ENCODE data around the gene DLG2.
"Not testable (repeated sequence)": the region's sequence is repeated elsewhere in the genome, so short reads cannot be mapped to it uniquely, and the experiment has no call there.

The DLG2 gene

DNA sequence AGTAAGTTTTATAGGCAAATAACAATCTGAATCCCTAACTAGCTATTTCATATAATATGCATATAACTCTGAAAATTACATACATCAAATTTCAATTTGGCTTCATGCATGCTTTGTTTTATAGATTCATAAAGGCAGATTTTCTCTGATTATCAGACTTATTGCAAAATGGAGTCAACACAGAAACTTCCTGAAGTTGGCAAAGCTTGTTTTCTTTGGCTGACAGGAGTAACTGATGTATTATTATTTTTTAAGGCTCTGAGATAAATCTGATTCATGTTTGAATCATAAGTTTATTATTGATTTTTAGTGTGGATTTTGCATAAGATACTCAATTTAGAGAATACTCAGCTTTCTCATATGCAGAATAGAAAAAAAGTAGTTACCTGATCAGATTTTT, 1984.6 kb downstream of the DLG2 start:
- no peak for DNase-seq

DNA sequence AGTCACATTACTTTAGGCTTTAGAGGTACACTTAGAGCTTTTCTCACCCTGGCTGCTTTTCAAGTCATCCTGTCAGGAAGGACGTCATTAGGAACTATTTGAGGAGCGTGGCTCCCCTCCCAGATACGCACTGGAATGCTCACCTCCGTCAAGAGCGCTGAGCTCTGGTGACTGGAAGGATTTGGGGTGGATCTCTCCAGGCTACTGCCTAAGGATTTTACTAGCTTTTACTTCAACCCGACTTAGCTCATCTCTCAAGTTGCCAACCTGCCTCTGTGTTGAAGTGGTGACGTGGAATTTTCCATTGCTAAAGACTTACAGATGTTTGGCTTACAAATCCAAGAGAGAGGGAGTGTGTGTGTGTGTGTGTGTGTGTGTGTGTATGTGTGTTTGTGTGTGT, 1985.6 kb downstream of the DLG2 start:
- no peak for DNase-seq

DNA sequence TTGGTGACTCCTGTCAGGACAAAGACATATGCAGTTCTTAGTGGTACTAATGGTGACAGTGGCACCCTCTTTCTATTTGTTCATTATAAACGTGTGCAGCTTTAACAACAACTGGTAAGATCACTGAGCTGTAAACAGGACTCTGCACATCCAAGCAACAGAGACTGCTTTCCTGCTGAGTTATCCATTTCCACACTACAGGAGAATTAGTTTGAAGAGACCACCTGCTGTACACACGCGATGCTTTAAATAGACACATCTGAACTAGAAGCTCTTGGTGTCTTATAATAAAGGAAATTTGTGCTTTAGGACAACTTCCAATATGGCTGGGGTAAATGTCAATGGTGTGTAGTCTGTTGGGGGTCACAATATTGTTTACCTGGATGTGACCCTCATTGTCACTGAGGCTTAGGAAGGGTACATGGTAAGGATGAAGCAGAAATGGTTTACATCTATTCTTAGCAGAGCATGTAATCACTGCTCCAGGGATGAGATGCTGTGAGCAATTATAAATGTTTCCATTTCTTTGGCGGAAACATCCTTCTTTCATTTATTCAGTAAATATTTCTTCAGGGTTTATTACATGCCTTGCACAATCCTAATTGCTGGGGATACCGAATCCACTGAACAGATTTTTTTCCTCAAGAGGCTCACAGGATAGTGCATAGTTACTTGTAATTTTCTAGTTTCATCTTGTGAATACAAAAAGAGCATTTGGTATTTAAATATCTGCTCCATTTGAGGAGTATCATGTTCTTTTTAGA, 1987.0 kb downstream of the DLG2 start:
- DNase-seq, result peak in 1 of 2 experiments; percentile 64

DNA sequence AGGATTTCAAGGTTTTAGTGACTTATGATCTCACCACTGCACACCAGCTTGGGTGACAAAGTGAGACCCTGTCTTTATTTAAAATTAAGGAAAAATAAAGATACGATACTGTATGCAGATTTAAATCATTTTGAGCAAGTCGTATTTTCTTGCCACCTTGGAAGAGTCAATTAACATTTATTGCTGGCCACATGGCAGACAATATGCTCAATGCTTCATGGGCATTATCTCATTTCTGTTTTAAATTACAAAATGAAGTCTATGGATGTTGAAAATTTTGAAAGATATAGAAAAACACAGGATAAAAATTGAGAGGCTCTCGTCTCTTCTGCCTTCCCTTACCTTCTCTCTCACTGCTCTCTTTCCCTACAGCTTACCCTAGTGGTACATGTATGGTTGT, 1992.0 kb downstream of the DLG2 start:
- no peak for DNase-seq

DNA sequence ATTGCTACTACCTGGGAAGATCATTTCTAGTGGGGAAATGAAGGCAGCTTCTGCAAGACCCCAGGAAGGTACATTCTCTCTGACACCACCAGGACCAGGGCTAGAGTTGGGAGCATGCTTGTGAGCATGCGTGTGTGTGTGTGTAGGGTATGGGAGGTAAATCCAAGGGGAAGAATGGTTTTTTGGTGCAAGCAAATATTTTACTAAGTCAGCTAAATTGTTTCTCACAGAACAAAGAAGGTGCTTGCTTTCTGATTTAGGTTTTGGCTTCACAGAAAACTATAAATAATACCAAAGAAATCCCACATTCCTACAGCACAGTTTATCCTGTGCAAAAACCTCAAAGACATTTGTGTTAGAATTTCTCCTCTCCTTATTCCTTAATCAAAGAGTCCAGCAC, 1996.9 kb downstream of the DLG2 start:
- no peak for DNase-seq

DNA sequence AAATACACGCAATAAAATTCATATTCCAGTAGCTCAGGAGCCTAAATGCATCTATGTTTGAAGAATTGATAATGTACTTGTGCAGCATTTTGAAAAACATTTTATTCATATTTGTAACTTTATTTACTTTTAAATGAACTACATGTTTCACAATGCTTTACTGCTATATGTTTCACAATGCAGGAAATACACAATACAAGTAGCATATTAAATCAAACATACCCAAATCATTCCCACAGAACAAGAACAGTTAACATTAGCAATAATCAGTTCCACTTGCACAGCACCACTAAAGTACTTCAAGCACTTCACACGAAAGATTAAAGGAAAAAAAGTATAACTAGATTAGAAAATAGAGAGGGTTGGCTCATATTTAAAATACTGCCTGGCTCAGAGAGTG, 1997.4 kb downstream of the DLG2 start:
- DNase-seq, result no peak

DNA sequence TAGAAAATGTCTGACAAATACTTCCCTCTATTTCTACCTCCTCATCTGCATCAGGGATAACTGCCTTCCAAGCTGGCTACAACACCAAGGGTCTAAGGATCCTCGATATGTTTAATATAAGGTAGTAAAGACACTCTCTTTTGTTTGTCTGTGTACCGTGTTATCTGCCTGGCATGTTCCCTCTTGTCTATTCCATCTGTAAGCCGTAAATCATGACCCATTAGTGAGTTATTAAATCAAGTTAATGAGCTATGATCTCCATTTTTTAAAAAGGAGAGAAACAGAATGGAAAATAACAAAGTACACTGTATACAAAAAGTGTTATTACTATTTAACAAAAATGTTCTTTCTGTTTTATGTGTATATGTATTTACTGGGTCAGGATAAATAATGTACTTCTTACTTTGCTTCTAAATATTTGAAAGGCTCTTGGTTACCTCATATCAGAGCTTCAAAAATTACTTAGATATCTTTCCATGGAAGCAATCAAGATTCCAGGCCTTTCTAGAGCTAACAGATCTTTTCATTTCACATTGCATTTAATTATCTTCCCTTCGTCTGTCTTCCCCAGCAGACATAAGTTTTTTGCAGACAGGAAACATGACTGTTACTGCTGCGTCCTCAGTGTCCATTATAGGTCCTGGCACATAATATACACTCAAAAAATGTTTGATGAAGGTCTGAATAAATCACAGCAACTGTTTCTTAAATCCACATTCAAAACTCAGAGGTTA, 1998.4 kb downstream of the DLG2 start:
- no peak for DNase-seq

DNA sequence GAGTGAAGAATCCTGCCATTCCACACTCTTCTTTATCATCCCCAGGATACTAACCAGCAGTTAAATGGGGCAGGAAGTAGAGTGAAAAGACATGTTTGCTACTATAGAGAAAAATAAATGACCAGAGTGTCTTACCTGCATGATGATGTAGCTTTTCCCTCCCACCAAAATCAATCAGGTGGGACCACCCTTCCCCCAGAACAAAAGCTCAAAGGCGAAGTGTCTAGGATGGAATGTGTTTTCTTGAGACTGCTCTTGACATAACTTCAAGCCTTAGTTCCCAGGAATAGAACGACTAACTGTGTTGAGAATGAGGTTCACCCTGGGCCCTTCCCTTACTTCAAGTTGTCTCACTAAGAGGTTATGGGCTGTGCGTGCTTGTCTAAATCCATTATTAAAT, 2001.8 kb downstream of the DLG2 start:
- no peak for DNase-seq

DNA sequence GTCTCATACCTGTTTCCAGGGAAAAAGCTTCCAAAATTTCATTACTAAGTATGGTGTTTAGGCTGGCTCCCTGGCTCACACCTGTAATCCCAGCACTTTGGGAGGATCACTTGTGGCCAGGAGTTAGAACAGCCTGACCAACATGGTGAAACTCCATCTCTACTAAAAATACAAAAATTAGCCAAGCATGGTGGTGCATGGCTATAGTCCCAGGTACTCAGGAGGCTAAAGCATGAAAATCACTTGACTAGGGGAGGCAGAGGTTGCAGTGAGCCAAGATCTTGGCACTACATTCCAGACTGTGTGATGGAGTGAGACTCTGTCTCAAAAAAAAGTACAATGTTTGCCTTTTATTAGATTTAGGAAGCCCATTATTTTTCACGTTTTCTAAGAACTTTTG, 2009.5 kb downstream of the DLG2 start:
- no peak for DNase-seq

DNA sequence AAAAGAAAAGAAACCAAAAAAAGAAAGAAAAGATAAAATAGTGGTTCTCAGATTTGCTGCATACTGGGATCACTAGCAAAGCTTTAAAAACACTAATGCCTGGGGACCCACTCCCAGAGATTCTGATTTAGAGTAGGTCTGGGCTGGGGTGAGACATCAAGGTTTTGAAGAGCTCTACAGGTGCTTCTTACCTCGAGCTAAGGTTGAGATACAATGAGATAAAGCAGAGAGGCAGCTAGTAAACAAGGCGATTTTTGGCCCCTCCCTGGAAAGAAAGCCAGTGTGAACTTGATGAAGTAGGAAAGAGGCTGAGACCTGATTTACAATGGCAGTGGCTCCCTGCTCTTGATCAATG, 2013.4 kb downstream of the DLG2 start:
- DNase-seq, result no peak

DNA sequence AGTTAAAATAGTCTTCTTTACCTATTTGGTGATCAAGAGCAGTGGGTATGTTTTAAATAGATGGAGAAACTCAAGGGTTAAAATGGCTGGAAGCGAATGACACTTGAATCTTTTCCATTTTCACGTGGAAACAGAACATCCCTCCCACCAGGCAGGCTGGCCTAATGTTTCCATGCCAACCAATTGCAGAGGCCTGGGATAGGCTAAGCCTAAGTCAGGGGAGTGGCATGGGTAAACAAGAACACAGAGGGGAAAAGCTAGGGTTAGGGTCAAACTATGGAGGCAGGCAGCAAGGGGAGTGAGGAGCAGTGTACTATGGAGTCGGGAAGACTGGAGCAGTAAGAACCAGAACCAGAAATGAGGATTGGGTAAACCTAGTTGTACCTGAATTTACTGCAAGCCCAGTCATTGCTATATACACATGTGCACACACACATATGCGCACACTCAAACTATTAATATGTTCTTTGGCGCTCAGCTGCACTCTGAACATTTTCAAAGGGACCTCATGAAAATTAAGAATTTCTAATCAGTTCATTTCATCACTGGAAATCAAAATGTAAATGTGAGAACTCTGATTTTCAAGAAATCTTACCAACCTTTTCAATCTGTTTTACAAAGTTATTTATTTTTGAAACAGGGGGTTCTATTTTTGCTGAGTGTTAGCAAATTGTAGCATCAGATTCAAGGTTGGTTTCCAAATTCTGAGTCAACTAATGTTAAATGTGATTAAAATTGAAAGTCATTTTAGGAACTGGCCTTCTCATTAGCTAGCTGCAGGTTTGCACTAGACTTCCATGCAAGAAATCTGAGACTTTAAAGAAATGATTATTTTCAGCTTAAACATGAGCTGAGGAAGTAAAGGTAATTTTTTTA, 2014.0 kb downstream of the DLG2 start:
- peak; percentile 19 to 39 for DNase-seq

DNA sequence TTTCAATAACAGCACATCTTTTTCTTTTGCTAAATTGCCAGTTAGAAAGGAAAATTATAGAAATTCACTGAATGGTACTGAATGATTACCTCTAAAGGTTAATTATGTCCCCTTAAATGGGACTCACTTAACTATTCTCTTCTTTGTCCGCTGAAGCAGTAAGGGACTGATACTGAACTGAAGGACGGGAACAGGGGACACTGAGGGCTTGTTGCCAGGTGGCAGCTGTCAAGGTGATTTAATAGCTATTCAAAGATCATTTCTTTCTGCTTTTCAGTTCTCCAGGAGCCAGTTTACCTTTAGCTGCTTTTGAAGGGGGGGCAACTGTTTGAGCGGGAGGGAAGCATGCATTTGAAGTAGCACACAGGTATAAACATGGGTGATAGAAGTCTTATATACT, 2015.5 kb downstream of the DLG2 start:
- peak; percentile 86 to 99 for DNase-seq

DNA sequence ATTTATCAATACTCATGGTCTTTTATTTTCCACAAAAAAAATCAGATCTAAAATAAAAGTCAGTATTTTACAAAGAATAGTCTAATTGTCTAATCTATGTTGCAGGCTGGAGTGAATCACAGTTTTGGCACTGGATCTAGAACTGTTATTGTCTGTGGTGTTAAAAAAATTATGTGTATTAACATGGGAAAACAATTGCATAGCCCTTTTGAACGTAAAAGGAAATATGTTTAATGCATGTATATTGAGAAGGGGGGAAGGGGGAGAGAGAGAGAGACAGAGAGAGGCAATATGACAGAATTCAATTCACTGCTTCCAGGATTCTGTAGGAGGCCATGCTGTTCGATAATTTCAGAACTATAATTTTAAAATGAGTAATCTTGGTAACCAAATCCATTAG, 2016.1 kb downstream of the DLG2 start:
- DNase-seq, result no peak

DNA sequence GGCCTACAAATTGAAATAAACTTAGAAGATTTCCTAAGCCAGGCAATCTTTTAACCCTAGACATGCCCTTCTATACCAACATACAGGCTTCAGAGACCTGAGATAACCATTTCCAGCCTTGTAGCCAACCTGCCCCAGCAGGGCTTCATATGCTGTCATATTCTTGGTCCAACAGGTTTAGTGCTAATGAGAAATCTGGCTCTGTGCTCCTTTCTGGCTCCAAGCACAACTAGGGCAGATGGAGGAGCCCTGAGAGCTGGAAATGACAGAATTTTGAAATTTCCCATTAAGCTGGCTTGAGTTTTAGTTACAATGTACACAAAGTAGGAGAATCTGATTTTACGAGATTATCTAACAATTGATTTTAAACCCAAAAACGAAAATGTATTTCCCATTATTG, 2018.0 kb downstream of the DLG2 start:
- DNase-seq, result no peak

DNA sequence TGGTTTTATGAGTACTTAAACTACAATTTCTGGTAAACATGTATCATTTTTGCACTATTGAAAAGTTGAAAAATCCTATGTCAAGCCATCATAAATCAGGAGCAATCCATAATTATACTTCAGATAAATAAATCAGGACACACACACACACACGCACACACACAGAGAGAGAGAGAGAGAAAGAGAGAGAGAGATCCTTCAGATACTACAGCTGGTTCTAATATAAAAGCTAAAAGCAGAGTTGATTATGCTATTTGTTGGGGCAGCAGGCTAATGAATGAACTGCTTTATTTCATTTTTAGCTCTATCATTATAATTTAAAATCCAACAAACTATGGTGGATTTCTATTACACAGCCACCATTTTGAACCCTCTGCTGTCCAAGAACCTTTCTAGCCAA, 2018.6 kb downstream of the DLG2 start:
- DNase-seq, result no peak

DNA sequence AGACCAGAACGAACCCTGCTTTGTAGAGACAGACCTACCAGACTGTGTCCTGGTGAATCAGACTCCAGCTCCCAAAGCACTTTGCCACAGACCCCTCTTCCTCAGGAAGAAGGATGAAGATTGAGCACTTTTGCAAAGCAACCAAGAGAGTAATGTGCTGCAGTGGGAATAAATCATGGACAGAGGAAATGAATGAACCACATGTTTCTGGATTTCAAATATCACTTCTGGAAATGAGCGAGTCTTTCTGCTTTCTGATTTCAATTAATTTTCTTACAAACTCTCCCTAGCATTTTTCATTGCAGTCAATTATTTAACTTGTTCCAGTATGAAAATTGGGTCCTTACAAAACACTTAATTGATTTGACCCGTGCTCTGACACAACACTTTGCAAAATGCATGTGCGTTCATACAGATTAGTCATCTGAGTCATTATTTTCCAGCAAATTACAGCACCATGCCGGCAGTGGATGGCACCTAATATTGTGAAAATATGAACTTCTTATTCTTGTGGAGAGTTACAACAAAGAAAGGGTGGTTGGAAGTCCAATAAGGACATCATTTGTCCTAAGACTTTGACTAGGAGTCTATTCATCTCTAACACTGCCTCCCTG, 2025.1 kb downstream of the DLG2 start:
- DNase-seq, result no peak

DNA sequence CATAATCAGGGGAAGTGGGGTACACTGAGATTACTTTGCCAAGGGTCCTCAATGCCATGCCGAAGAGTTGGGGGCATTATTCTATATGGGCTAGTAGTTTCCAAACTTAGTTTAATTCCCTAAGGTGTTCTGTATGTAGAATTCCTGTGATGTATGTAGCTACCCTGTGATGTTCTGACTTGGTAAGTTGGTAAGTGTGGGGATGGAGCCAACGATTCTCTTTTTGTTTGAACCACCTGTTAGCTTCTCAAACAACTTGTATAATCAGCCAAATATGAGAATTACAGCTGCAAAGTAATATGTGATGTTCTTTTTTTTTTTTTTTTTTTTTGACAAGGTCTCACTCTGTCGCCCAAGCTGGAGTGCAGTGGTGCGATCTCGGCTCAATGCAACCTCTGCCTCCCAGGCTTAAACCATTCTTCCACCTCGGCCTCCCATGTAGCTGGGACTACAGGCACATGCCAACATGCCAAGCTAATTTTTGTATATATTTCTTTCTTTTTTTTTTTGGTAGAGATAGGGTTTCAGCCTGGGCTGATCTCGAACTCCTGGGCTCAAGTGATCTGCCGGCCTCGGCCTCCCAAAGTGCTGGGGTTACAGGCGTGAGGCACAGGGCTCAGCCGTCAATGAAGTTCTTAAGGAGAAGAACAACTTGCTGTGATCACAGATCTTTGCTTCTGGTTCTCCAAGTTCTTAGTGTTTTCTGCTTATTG, 2025.8 kb downstream of the DLG2 start:
- DNase-seq, result no peak

DNA sequence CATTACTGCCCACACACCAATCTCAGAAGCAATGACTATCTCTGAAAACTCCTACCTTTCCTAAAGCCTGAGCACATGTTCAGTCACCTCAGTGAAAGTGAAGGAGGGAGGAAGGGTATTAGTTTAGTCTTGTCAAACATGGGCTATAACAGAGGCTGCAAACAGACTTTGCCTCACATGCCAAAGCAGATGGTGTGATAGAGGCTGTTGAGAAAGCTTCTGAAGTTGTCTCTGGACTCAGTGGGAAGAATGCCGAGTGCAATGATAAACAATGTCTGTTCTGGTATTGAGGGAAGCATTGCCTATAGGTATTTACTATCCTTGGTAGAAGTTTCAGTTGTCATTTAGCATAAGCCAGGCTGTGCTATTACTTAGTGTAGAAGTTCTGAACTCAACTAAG, 2026.5 kb downstream of the DLG2 start:
- no peak for DNase-seq

DNA sequence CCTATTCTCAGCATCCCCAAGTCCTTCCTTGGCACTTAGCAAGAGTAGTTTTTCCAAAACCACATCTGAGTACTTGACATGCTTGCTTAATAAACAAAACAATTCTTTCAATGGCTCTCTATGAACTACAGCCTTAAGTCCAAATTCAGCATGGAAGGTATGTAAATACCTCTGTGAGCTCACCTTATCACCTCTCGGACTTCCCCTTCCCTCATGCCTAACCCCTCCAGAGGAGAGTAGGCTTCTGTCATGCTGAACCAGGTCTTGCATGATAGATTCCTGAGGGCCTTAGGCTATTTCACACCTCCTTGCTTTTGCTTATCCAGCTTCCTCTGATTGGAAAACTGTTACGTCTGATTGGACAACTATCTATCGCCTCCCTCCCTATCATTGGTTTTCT, 2028.1 kb downstream of the DLG2 start:
- DNase-seq, result no peak

DNA sequence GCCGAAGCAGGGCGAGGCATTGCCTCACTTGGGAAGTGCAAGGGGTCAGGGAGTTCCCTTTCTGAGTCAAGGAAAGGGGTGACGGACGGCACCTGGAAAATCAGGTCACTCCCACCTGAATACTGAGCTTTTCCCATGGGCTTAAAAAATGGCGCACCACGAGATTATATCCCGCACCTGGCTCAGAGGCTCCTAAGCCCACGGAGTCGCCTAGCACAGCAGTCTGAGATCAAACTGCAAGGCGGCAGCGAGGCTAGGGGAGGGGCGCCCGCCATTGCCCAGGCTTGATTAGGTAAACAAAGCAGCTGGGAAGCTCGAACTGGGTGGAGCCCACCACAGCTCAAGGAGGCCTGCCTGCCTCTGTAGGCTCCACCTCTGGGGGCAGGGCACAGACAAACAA, 2039.3 kb downstream of the DLG2 start:
- DNase-seq, result not testable (repeated sequence)

DNA sequence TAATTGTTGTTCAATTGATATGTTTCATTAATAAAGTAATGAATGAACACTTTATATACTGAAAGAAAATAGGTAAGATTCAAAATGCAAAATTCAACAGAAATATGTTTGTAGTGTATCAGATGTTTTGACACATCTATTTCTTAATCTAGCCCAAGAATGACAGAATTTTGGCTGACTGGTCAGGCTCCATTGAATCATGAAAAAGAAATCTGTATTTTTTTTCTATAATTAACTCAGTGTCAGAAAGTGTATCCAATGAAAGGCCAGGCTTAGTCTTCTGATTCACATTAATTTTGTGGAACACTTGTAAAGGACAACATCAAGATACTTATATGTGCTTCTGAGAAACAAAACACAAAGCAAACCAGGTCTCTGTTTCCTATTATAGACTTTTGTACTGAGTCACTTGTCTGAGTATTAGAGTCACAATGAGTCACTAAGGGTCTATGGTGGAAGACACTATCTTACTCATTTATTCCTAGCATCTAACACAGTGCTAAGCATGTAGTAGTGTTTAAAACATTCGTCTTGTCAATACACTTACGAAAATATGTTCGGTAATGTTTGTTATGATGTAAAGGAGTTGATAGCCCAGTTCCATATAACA, 2043.3 kb downstream of the DLG2 start:
- no peak for DNase-seq

DNA sequence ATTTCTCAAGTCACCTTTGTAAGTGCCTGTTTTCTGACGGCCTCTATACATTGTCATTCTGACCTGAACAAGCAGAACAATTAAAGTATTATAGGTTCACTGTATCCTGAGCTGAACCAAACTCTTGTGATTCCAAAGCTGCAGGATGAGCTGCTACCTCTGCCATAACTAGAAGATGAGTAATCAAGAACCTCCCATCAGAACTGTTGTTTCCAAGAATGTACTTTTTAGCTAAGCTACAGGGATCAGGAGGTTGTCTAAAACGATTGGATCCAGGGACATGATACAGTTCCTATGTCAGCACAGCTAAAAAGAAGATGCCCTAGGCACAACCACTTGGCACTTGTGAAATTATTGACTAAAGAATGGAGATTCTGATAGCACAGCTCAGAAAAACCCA, 2052.6 kb downstream of the DLG2 start:
- DNase-seq, result no peak
